ENCODE results near the gene CAMK1D.
"Not testable (repeated sequence)": the region's sequence is repeated elsewhere in the genome, so short reads cannot be mapped to it uniquely, and the experiment has no call there.

Gene CAMK1D
- total RNA-seq = 22.8 to 51.9 reads per million in 2 experiments

DNA sequence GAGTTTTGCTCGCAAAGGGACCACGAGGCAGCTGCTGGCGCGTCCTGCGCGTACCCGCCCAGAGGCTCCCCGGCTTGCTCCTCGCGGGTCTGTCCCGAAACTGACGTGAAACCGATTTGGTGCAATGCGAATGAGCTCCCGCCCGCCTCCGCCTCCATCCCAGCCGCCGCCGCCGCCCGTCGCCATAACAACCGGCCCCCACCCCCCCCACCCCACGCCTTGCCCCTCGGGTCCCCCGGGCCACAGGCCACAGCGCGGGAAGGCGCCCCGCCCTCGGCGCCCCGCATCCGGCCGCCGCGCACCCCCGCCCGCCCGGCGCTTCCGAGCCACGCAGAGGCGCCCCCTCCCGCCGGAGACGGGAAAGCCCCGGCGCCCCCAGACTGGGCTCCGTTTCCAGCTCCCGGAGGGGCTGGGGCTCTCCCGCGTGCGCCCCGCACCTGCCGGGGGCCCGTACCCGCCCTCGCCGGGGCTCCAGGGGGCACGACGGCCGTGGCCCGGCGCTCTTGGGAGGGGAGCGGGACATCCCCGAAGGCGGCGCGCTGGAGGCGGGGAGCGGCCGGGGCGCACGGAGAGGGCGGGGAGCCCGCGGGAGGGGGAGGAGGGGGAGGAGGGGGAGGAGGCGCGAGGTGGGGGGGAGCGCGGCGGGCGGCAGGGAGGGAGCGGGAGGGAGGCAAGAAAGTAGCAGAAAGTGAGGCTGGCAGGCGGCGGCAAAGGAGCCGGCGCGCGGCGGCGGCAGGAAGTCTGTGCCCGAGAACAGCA, at the start of gene CAMK1D:
CAMK1D (plus strand) TSS at position 678 of the 759 bp plus-strand sequence.
- DNase-seq (ENCODE audit: low read depth) = peak; percentile 88

DNA sequence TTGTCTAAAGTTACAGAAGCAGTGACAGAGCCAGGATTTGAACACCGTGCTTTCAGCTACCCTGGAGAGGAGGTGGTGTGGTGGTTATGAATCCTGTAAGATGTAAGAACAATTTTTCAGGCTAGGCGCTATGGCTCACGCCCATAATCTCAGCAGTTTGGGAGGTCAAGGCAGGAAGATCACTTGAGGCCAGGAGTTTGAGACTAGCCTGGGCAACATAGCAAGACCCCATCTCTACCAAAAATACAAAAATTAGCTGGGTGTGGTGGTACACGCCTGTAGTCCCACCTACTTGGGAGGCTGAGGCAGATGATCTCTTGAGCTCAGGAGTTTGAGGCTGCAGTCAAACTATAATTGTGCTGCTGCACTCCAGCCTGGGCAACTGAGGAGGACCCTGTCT, 48.3 kb upstream of the CAMK1D start:
- DNase-seq (ENCODE audit: low read depth) = not testable (repeated sequence)

DNA sequence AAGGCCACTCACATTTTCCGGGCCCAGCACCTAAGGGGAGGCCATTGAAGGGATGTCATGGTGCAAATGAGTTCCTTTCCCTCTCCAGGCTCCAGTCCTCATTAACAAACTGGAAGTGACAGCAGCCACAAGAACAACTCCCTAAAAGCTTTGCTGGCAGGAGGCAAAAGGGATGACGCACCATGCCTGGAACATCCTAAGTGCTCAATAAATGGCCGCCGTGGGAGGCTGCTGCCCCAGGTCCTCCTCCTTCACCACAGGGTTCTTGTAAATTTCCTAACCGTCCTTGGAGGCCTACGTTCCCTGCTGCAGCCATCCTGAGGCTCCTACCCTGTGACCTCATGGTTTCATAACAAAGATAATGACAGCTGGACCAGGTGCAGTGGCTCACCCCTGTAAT, 41.3 kb upstream of the CAMK1D start:
- no peak for DNase-seq (ENCODE audit: low read depth)

DNA sequence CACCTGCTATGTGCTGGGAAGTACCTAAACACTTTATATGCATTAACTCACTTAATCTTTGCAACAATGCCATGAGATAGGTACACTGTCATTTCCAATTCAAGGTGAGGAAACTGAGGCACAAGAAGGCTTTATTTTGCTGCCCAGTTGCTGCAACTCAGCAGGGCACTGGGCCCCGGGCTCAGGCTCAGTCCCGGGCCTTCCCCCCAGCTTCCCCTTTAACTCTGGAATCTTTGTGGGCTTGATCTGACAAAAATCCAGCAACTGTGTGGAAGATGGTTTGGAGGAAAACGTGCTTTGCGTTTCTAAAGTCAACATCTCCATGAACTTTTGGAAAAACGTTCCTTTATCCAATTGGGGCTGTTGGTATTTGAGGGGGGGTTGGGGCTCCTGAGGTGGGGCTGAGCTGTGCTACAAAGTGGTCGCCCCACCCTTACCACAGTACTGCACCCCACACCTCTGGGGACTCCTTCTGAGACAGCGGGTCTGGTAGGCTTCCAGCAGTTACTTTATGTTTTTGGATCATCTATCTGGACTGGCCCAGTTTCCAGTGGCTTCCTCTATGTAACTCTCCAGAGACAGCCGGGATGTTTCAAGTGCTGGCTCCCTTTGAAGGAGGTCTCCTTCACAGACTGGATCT, 40.5 kb upstream of the CAMK1D start:
- no peak for DNase-seq (ENCODE audit: low read depth)

DNA sequence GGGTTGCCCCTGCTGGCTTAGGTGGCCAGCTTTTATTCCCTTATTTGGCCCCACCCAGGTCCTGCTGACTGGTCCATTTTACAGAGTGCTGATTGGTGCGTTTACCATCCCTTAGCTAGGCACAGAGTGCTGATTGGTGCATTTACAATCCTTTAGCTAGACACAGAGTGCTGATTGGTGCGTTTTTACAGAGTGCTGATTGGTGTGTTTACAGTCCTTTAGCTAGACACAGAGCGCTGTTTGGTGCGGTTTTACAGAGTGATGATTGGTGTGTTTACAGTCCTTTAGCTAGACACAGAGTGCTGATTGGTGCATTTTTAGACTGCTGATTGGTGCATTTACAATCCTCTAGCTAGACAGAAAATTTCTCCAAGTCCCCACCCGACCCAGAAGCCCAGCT, 39.6 kb upstream of the CAMK1D start:
- DNase-seq (ENCODE audit: low read depth) = not testable (repeated sequence)

DNA sequence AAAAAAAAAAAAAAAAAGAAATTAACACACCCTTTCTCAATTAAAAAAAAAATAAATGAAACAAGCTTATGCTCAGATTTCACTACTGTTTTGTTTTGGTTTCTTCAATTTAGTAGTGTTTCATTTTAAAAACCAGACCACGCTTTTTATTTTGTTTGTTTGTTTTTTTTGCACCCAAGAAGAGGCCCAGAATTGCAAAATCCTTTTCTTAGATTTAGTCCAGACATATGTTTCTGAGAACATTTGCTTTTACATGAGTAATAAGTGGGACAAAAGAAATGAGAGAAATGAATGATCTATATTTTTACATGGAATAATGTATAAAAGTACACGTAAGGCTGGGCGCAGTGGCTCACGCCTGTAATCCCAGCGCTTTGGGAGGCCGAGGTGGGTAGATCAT, 34.5 kb upstream of the CAMK1D start:
- no peak for DNase-seq (ENCODE audit: low read depth)

DNA sequence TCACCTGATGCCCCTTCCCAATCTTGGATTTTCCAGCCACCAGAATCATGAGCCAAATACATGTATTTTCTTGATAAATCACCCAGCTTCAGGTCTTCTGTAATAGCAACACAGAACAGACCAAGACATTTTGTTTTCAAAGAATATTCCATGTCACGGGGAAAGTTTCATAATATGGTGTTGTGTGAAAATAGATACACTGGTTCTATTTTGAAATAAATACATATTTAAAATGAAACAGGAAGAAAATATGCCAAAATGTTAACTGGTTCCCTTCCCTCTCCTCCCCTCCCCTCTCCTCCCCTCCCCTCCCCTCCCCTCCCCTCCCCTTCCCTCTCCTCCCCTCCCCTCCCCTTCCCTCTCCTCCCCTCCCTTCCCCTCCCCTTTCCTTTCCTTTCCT, 30.3 kb upstream of the CAMK1D start:
- no peak for DNase-seq (ENCODE audit: low read depth)

DNA sequence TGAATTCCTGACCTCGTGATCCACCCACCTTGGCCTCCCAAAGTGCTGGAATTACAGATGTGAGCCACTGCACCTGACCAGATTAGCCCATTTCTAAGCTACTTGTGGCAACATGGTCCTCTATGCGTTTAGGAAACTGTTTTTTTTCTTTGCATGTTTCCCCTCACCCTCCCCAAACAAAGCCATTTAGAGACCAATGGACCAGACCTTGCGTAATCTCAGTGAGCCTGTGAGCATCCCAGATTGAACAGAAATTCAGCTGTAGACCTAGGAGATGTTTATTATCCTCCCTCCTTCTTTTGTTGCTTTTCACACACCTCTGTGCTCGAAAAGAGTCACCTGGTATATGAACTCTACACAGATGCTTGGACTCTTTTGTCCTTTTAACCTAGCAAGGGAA, 28.5 kb upstream of the CAMK1D start:
- no peak for DNase-seq (ENCODE audit: low read depth)

DNA sequence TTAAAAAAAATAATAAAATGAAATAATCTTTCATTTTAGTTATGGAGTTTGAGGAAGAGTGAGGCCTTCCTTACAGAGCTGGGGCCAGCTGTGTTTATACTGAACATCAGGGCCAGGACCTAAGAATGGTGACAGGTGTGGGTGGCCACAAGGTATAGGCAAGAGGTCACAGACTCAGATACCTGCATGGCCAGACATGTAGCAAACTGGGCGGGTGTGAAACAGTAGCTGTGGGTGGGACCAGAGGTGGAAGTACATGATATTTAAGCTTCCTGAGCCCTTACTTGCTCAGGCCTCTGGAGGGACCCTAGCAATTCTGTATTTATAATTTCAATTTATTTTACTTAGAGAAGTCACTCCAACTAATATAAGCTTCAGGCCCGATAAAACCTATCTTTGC, 27.7 kb upstream of the CAMK1D start:
- no peak for DNase-seq (ENCODE audit: low read depth)

DNA sequence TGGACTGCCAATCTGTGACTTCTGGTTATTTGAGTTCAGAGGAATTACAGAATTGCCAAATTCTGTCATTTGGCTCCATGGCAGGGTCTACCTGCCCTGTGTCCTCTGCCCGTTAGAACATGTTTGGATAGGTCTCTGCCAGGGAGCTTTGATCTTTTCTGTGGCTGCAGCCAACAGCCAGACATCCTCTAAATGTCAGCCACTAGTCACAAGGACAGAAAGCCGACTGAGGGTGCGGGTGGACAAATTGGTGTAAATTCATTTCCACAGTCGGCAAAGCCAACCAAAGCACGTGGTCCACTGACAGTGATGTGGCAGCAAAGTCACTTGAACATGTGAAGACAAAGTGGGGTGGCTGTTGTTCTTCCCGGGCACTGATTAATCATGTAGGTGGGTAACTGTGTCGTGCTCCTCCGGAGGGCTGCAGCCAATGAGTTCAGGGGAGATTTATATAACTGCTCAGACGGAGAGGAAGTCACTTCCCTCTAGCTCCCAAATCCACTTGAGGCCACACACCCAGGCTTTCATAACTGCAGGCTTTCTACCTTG, 26.7 kb upstream of the CAMK1D start:
- DNase-seq (ENCODE audit: low read depth) = no peak

DNA sequence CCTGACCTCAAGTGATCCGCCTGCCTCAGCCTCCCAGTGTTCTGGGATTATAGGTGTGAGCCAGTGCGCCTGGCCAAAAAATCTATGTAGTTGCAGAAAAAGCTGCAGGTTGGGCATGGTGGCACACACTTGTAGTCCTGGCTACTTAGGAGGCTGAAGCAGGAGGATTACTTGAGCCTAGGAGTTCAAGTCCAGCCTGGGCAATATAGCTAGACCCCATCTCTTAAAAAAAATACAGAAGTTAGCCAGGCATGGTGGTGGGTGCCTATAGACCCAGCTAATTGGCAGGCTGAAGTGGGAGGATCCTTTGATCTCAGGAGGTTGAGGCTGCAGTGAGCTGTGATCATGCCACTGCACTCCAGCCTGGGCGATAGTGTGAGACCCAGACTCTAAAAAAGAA, 24.8 kb upstream of the CAMK1D start:
- DNase-seq (ENCODE audit: low read depth) = no peak

DNA sequence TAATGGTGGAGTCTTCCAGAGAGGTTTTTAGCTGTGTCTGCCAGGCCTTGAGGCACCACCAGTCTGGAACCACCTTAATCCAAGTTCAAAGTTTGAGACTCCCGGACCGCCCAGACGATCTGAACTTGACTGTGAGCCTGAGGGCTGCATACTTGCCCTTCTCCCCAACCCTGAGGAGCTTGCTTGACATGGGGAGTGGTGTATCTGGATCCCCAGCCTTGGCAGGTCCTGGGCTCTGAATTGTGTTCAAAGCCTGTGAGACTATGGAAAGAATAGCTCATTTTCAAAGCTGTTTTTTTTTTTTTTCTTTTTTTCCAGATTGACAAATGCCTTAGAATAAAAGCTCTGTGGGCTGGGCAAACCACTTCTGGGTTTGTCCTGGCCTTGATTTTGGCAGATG, 22.3 kb upstream of the CAMK1D start:
- DNase-seq (ENCODE audit: low read depth) = no peak

DNA sequence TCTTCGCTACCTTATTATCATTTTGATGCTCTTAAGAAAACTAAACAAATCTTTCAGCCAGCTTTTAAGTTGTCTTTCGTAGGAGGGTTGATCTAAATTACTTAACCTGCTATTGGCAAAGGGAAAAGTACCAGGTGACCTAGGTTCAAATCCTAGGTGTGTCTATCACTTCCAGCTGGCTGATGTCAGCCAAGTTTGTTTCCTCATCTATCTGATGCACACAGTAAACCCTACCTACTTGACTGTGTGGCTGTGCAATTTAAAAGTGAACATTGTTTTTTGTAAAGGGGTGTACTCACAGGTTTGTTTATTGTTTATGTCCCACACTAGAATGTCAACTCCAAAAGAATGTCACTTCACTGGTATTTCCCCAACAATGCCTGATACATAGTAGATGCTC, 21.9 kb upstream of the CAMK1D start:
- DNase-seq (ENCODE audit: low read depth) = no peak

DNA sequence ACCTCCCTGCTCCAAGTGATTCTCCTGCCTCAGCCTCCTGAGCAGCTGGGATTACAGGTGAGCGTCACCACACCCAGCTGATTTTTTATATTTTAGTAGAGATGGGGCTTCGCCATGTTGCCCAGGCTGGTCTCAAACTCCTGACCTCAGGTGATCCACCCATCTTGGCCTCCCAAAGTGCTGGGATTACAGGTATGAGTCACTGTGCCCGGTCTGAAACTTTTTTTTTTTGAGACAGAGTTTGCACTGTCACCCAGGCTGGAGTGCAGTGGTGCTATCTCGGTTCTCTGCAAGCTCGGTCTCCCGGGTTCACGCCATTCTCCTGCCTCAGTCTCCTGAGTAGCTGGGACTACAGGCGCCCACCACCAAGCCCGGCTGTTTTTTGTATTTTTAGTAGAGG, 21.0 kb upstream of the CAMK1D start:
- DNase-seq (ENCODE audit: low read depth) = not testable (repeated sequence)

DNA sequence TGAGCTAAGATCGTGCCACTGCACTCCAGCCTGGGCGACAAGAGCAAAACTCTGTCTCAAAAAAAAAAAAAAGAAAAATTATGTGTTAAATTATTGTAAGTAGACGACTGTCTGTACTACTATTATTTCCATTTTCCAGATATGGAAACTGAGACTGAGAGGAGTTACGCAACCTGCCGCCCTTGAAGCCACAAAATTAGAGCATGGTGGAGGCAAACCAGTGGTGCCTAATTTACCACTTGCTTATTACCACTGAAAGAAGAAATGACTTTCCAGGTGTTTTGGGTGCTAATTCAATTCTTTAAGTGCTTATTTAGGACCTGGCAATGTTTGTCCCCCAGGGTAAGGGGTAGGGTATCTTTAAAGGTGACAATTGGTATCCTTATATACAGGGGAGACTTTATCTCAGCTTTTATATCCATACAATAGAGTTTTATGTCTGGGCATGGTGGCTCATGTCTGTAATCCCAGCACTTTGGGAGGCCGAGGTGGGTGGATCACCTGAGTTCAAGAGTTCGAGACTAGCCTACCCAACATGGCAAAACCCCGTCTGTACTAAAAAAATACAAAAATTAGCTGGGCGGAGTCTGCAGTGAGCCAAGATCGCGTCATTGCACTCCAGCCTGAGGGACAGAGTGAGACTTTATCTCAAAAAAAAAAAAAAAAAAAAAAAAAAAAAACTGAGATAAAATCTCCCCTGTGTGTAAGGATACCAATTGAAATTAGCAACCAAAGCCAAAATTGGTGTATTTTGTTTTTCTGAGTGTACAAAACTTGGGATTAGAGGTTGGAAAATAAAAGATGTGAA, 16.6 kb upstream of the CAMK1D start:
- DNase-seq (ENCODE audit: low read depth) = no peak

DNA sequence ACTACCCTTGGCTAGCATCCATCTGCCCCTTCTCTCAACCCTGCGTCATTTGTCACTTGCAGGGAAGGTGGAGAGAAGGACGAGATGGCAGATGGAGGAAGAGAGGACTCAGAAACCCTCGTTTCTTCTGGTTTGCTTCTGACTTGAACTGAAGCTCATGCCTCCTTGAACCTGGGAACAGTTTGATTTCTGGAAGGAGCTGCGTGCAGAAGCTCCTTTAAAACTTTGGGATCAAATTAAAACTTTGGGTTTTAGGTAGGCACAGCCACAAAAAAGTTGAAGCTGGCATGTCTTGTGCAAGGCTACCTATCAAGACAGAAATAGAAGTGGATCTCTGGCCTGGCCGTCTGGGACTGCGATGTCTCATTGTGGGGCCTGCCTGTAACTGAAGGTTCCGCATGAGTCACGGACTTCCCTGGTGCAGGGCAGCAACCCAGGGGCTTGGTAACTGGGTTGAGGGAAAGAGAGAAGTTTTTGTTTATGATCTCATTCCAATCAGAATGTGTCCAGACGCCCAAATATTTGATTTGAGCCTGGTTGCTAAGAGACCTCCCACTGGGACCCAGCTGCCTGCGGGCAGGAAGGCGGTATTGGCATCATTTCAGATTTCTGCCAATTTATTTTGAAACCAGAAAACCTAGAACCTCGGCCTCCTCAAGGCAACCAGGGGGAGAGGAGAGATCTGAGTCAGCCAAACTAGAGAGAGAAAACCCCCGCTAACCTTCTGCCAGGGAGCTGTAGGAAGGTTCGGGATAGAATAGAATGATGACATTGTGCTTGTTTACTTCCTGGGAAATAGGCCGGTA, 15.8 kb upstream of the CAMK1D start:
- DNase-seq (ENCODE audit: low read depth) = no peak

DNA sequence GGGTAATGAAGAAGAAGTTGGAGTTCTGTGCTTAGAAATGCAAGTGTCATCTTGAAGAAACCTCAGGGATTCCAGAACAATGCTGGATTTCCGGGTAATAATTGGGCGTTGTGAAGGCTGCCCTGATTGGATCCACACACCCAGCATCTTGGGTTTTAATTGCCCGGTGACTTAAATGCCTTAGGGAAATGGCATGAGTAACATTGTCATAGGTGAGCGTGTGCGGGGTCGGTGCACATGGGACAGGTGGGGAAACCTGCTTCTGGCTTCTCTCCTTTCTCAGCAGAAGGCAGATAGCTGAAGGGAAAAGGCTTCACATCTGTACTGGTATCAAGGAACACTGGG, 15.2 kb upstream of the CAMK1D start:
- DNase-seq (ENCODE audit: low read depth) = no peak

DNA sequence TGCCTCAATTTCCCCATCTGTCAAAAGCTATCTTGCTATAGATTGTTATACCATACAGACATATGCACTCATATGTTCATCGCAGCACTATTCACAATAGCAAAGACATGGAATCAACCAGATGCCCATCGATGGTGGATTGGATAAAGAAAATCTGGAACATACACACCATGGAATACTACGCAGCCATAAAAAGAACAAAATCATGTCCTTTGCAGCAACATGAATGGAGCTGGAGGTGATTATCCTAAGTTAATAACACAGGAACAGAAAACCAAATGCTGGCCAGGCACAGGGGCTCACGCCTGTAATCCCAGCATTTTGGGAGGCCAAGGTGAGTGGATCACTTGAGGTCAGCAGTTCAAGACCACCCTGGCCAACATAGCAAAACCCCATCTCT, 14.2 kb upstream of the CAMK1D start:
- not testable (repeated sequence) for DNase-seq (ENCODE audit: low read depth)

DNA sequence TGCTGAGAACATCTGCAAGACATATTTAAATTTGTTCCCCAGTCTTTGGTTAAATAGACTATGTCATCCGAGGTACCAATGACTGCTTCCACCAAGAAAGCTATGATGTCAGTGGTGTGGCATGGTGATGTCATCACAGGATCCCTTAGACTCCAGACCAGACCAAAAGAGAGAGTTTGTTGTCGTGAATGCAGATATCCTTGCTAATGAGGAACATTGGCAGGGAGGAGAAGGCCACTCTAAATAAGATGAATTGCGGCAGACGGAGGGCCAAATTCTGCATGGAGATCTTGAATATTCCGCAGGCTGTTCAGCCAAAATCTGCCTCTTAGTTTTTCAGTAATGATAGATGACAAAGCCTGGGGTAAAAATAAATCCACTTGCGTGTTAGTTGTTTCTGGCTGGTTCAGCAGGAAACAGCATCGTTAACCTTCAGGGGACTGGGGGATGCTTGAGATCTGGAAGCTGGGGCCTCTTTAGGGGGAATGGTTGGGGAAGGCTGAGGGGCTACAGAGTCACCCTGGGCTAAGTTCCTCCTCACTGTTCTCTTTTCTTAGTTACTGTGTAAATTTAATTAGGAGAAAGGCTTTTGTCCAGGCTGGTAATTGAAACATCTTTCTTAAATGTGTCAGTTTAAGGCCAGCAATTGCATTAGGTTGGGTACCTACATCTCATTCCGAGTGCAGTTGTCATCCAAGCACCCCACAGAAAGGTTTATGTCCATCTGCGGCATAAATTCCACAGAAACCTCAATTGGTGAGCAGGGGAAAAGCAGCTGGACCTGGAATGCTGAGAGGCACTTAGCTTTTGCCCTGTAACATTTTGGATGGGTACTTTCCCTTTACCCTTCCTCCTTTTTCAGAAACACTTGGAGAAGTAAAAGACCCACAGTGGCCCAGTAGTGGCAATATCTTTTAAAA, 11.6 kb upstream of the CAMK1D start:
- DNase-seq (ENCODE audit: low read depth) = no peak

DNA sequence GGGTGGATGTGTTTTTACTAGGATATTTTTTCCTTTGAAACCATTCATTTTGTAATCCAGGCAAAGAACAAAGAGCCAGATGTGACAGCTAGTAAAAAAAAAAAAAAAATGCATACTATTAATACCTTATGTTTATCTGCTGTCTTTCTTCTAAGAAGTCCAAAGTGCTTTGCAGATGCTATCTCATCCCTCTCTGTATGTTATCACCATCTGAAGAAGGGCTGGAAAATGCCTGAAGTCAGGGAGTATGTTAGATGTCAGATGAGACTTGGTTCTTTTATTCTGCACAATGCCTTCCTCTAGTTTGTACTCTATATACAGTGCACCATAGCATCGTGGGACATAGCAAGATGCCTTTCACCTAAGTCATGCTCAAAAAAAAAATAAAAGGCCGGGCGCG, 10.4 kb upstream of the CAMK1D start:
- no peak for DNase-seq (ENCODE audit: low read depth)

DNA sequence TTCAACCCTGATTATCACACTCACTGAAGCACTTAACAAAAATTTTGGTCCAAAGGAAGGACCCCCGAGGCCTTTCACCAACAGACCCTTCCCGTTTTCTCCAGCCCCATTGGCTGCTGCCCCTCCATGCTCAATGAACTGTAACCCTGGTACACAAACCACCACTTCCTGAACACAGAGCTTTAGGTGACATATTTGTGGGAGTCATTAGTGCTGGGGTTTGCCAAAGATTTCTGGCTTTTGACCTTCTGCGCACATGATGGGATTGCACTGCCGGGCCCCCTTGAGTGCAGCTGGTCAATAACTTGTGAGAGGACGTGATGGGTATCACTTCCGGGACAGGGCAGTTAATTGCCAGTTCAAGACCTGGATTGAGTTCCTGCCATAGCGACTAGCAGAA, 9.0 kb upstream of the CAMK1D start:
- DNase-seq (ENCODE audit: low read depth) = no peak

All from T follicular helper cell (primary cell).